GM12872 (cell line): Measurements from ENCODE around the gene RBM47.

Experiments
- CTCF ChIP-seq: IDR thresholded peaks from 3 replicates; pipeline ENCODE4 v1.5.1; 2011; ENCODE audit warnings: low read depth, mild to moderate bottlenecking, low read length, moderate library complexity; ENCODE audit not compliant: insufficient read depth

The RBM47 gene

GRCh38 chr4:40547789-40548132 lies 81.9 kb downstream of the RBM47 start:
- TF ChIP-seq CTCF, result no peak

DNA sequence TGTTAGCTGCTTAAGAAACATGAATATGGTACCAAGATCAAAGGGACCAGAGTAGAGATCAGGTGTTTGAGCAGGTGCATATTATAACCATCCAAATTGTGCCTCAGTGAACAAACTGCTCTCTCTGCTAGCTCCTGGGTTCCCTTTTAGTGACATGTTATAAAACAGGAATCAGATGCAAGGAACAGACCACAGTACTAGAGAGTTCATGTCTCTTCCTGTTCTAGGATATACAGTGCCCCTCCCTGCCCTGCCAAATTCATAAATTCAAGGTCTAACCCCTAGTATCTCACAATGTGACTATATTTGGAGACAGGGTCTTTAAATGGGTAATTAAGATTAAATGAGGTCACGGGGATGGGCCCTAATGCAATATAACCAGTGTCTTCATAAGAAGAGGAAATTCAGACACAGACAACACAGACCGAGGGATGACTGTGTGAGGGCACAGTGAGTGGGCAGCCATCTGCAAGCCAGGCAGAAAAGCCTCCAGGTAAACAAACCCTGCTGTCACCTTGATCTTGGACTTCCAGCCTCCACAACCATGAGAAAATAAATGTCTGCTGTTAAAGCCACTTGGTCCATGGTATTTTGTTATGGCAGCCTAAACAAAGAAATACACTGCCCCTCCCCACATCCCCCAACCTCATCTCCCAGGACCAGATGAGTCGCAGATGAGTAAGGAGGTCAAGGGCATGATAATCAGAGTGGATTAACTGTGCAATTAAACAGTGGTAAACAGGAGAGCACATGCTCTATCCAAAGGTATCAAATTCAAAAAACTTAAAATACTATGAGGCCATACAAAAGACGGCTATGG lies 82.5 kb downstream of the RBM47 start:
- no peak for TF ChIP-seq CTCF

- TF ChIP-seq CTCF, result no peak
Measured at GRCh38 chr4:40546506-40546905, 83.2 kb downstream of the RBM47 start.

- no peak for TF ChIP-seq CTCF
Measured at GRCh38 chr4:40544221-40544620, 85.4 kb downstream of the RBM47 start.

- TF ChIP-seq CTCF, result no peak
Measured at GRCh38 chr4:40540800-40541199, 88.9 kb downstream of the RBM47 start.

GRCh38 chr4:40536032-40536431 lies 93.6 kb downstream of the RBM47 start:
- no peak for TF ChIP-seq CTCF

DNA sequence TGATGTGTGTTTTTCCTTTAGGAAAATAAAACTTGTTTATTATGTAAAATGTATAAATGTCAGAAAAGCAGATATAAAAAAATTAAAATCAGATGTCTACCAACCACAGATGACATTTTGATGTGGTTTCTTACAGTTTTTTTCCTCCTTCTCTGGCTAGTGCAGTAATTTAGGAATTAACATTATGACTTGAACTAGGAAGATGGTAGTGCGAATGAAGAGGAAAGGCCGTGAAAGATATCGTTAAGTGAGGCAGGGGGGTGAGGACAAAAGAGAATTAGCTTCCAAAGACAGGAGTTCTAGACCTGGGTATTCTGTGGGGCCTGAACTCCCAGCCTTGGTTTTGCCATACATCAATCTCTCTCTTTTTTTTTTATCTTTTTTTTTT lies 98.0 kb downstream of the RBM47 start:
- no peak for TF ChIP-seq CTCF
